Measurements from ENCODE around the gene DNAJC15. TPM values are rescaled to one million over a fixed set of nuclear protein-coding genes. Genes with fewer than 3 reads are reported as not detected.

The DNAJC15 gene
- total RNA-seq, 4 donors from 2014 or later = 5.5 to 12.1 (median 10.9) TPM

Other genes starting within 250 kb of the DNAJC15 start
- gene FAM216B, start 242.0 kb upstream of the DNAJC15 start, total RNA-seq = 1 to 10 TPM in 1 of 4 donors, under 1 TPM in 1, not detected in 2; 0.12 to 1.0 TPM
- 10 to 100 TPM in 3 of 4 donors, 1 to 10 TPM in 1; 8.3 to 31.8 (median 10.9) TPM for gene EPSTI1, start 31.3 kb upstream of the DNAJC15 start, total RNA-seq